WTC11 (cell line): ENCODE data around the gene AGFG2. TPM values are rescaled to one million over a fixed set of nuclear protein-coding genes. Genes with fewer than 3 reads are reported as not detected.

ENCODE experiments used
- ATAC-seq: fragments of 200-7000 bp; cut with Tn5 transposase; 2 replicates; pipeline ENCODE4 v1.10.0; 2021; ENCODE audit warnings: mild to moderate bottlenecking, moderate library complexity
- CTCF ChIA-PET: fragments of 300-600 bp; sonication (Branson Sonifier 250); formaldehyde crosslinking; loops from one replicate; lab custom pipeline; 2021; ENCODE audit warnings: antibody characterized with exemption; lab: Charles Lee
- POLR2A ChIA-PET: fragments of 350-600 bp; sonication (Branson Sonifier 250); formaldehyde crosslinking; loops from one replicate; lab custom pipeline; 2021; ENCODE audit warnings: antibody characterized with exemption; lab: Charles Lee
- DNase-seq: peaks from one replicate; pipeline ENCODE4 v3.0.0; 2021; ENCODE audit warnings: low spot score
- H3K27ac Mint-ChIP-seq: 2 replicates; pipeline ENCODE4 v1.8.0; 2021; ENCODE audit warnings: mixed read lengths
- H3K27me3 Mint-ChIP-seq: 2 replicates; pipeline ENCODE4 v1.8.0; 2021; ENCODE audit warnings: low read depth, mild to moderate bottlenecking, moderate library complexity, mixed read lengths
- H3K36me3 Mint-ChIP-seq: 2 replicates; pipeline ENCODE4 v1.8.0; 2021; ENCODE audit warnings: mixed read lengths
- H3K4me1 Mint-ChIP-seq: 2 replicates; pipeline ENCODE4 v1.8.0; 2022; ENCODE audit warnings: mixed read lengths
- H3K4me3 Mint-ChIP-seq: 2 replicates; pipeline ENCODE4 v1.8.0; 2021; ENCODE audit warnings: mild to moderate bottlenecking, moderate library complexity, mixed read lengths
- H3K9me3 Mint-ChIP-seq: 2 replicates; pipeline ENCODE4 v1.8.0; 2021; ENCODE audit warnings: mixed read lengths
- ATF6 ChIP-seq: sonication (generic); formaldehyde crosslinking; IDR thresholded peaks from 2 replicates; pipeline ENCODE4 v1.8.1; 2023; ENCODE audit warnings: mild to moderate bottlenecking, missing genetic modification reagents
- ELF4 ChIP-seq: sonication (generic); formaldehyde crosslinking; IDR thresholded peaks from 2 replicates; pipeline ENCODE4 v1.8.1; 2022; ENCODE audit warnings: low read depth, mild to moderate bottlenecking, moderate library complexity, missing genetic modification reagents
- ESRRA ChIP-seq: sonication (generic); formaldehyde crosslinking; IDR thresholded peaks from 2 replicates; pipeline ENCODE4 v1.8.1; 2022; ENCODE audit warnings: mild to moderate bottlenecking, missing genetic modification reagents, borderline replicate concordance
- ETV6 ChIP-seq: sonication (generic); formaldehyde crosslinking; IDR thresholded peaks from 2 replicates; pipeline ENCODE4 v1.8.1; 2022; ENCODE audit warnings: mild to moderate bottlenecking, missing genetic modification reagents
- FOXK1 ChIP-seq: sonication (generic); formaldehyde crosslinking; IDR thresholded peaks from 2 replicates; pipeline ENCODE4 v1.8.0; 2022; ENCODE audit warnings: mild to moderate bottlenecking, moderate library complexity, missing genetic modification reagents
- FOXP1 ChIP-seq: sonication (generic); formaldehyde crosslinking; IDR thresholded peaks from 2 replicates; pipeline ENCODE4 v1.8.0; 2022; ENCODE audit warnings: missing genetic modification reagents, mild to moderate bottlenecking, moderate library complexity, borderline replicate concordance
- GRHL2 ChIP-seq: fragments of 250-450 bp; sonication (Bioruptor Pico); IDR thresholded peaks from 2 replicates; pipeline ENCODE4 v1.8.0; 2022; ENCODE audit warnings: mild to moderate bottlenecking, moderate library complexity; ENCODE audit not compliant: insufficient replicate concordance, severe bottlenecking
- HMGXB4 ChIP-seq: sonication (generic); formaldehyde crosslinking; IDR thresholded peaks from 2 replicates; pipeline ENCODE4 v1.8.1; 2023; ENCODE audit warnings: mild to moderate bottlenecking, moderate library complexity, missing genetic modification reagents
- JAZF1 ChIP-seq: fragments of 250-450 bp; sonication (Bioruptor Pico); IDR thresholded peaks from 2 replicates; pipeline ENCODE4 v1.9.0; 2021; ENCODE audit warnings: moderate library complexity, mild to moderate bottlenecking, inconsistent platforms
- MLX ChIP-seq: sonication (generic); formaldehyde crosslinking; IDR thresholded peaks from 2 replicates; pipeline ENCODE4 v1.8.1; 2023; ENCODE audit warnings: mild to moderate bottlenecking, missing genetic modification reagents, moderate library complexity
- NFYB ChIP-seq: sonication (generic); formaldehyde crosslinking; conservative IDR thresholded peaks from 2 replicates; pipeline ENCODE4 v1.8.0; 2022; ENCODE audit warnings: low read depth, missing genetic modification reagents
- NR2C2 ChIP-seq: sonication (generic); formaldehyde crosslinking; IDR thresholded peaks from 2 replicates; pipeline ENCODE4 v1.8.0; 2022; ENCODE audit warnings: mild to moderate bottlenecking, missing genetic modification reagents
- PREB ChIP-seq: sonication (generic); formaldehyde crosslinking; IDR thresholded peaks from 2 replicates; pipeline ENCODE4 v1.8.1; 2022; ENCODE audit warnings: mild to moderate bottlenecking, missing genetic modification reagents, moderate library complexity, borderline replicate concordance
- RORB ChIP-seq: fragments of 250-450 bp; sonication (Bioruptor Pico); IDR thresholded peaks from 2 replicates; pipeline ENCODE4 v1.9.0; 2021; ENCODE audit warnings: mild to moderate bottlenecking
- TEAD4 ChIP-seq: sonication (generic); formaldehyde crosslinking; IDR thresholded peaks from 2 replicates; pipeline ENCODE4 v1.8.0; 2022; ENCODE audit warnings: mild to moderate bottlenecking, missing genetic modification reagents
- USF1 ChIP-seq: sonication (generic); formaldehyde crosslinking; IDR thresholded peaks from 2 replicates; pipeline ENCODE4 v1.8.0; 2022; ENCODE audit warnings: mild to moderate bottlenecking, missing genetic modification reagents
- USF2 ChIP-seq: sonication (generic); formaldehyde crosslinking; IDR thresholded peaks from 2 replicates; pipeline ENCODE4 v1.8.1; 2023; ENCODE audit warnings: mild to moderate bottlenecking, missing genetic modification reagents, moderate library complexity
- ZBTB21 ChIP-seq: sonication (generic); formaldehyde crosslinking; IDR thresholded peaks from 2 replicates; pipeline ENCODE4 v1.8.1; 2023; ENCODE audit warnings: mild to moderate bottlenecking, missing genetic modification reagents, borderline replicate concordance
- ZNF138 ChIP-seq: sonication (generic); formaldehyde crosslinking; conservative IDR thresholded peaks from 2 replicates; pipeline ENCODE4 v1.8.1; 2022; ENCODE audit warnings: mild to moderate bottlenecking, moderate library complexity, missing genetic modification reagents
- ZNF263 ChIP-seq: sonication (generic); formaldehyde crosslinking; IDR thresholded peaks from 2 replicates; pipeline ENCODE4 v1.8.1; 2022; ENCODE audit warnings: low read depth, mild to moderate bottlenecking, moderate library complexity, missing genetic modification reagents
- ZNF317 ChIP-seq: sonication (generic); formaldehyde crosslinking; IDR thresholded peaks from 2 replicates; pipeline ENCODE4 v1.8.1; 2023; ENCODE audit warnings: low read depth, mild to moderate bottlenecking, moderate library complexity, missing genetic modification reagents, borderline replicate concordance
- ZNF416 ChIP-seq: fragments of 250-450 bp; sonication (Bioruptor Pico); IDR thresholded peaks from 2 replicates; pipeline ENCODE4 v1.9.0; 2021; ENCODE audit warnings: mild to moderate bottlenecking, inconsistent platforms
- ZNF423 ChIP-seq: fragments of 250-450 bp; sonication (Bioruptor Pico); IDR thresholded peaks from 2 replicates; pipeline ENCODE4 v2.1.2; 2022; ENCODE audit warnings: mild to moderate bottlenecking, moderate library complexity
- ZNF425 ChIP-seq: fragments of 250-450 bp; sonication (Bioruptor Pico); conservative IDR thresholded peaks from 2 replicates; pipeline ENCODE4 v1.9.0; 2021; ENCODE audit warnings: mild to moderate bottlenecking
- total RNA-seq: library from RNA; stranded (reverse); gene quantifications from 3 replicates; pipeline ENCODE4 v1.2.3, GENCODE V29; 2021

AGFG2 gene
- total RNA-seq, 1 experiment from 2014 or later, result 6.4 TPM

GRCh38 chr7:100520138-100520537 lies 18.9 kb upstream of the AGFG2 start:
- peaks cover 4% of the 10 kb centered on the region; the same call in 1 of the 2 replicates for H3K36me3 Mint-ChIP-seq
- peaks cover under 1% of the 10 kb centered on the region; the same call in 1 of the 2 replicates for H3K27me3 Mint-ChIP-seq
- TF ChIP-seq PREB (no peak), MLX (CRISPR knock-in tag) (no peak), NFYB (CRISPR knock-in tag) (no peak), USF1 (CRISPR knock-in tag) (no peak), ZNF416 (CRISPR knock-in tag) (no peak), ESRRA (CRISPR knock-in tag) (no peak), ELF4 (CRISPR knock-in tag) (no peak), ETV6 (CRISPR knock-in tag) (no peak), FOXP1 (CRISPR knock-in tag) (no peak), ZNF423 (no peak), ZNF425 (CRISPR knock-in tag) (no peak), JAZF1 (CRISPR knock-in tag) (no peak)
- no peak overlapping the region for H3K27ac Mint-ChIP-seq
- CTCF ChIA-PET, result no interaction called here
- POLR2A ChIA-PET, result no interaction called here
- DNase-seq, result no peak
- ATAC-seq, result no peak
- peaks cover 3% of the 10 kb centered on the region; the same call in 1 of the 2 replicates for H3K9me3 Mint-ChIP-seq
- no peak overlapping the region for H3K4me3 Mint-ChIP-seq
- H3K4me1 Mint-ChIP-seq, result 0 out of 2 replicates have a peak, but pooled peaks cover 2% of the 10 kb centered on the region

- ATAC-seq (no peak), DNase-seq (no peak)
- 0 out of 2 replicates have a peak, but pooled peaks cover 2% of the 10 kb centered on the region for H3K4me1 Mint-ChIP-seq
- ChIA-PET CTCF (interaction anchor here (1.5 kb wide), 1 partner anchor 39 kb away, joined by 5 read pairs; no protein-coding TSS in a partner anchor), POLR2A (interaction anchor here (0.7 kb wide), 1 partner anchor 332 kb away, joined by 3 read pairs; no protein-coding TSS in a partner anchor)
- peaks cover 6% of the 10 kb centered on the region; the same call in 1 of the 2 replicates for H3K36me3 Mint-ChIP-seq
- no peak overlapping the region for H3K27ac Mint-ChIP-seq
- peaks cover 4% of the 10 kb centered on the region; the same call in 1 of the 2 replicates for H3K27me3 Mint-ChIP-seq
- peaks cover 6% of the 10 kb centered on the region; the same call in 1 of the 2 replicates for H3K9me3 Mint-ChIP-seq
- no peak overlapping the region for H3K4me3 Mint-ChIP-seq
- TF ChIP-seq GRHL2 (CRISPR knock-in tag) (no peak), ZBTB21 (CRISPR knock-in tag) (no peak), ZNF263 (CRISPR knock-in tag) (no peak), NR2C2 (CRISPR knock-in tag) (no peak), USF1 (CRISPR knock-in tag) (no peak), USF2 (CRISPR knock-in tag) (no peak), ZNF317 (CRISPR knock-in tag) (no peak), ATF6 (CRISPR knock-in tag) (no peak), RORB (CRISPR knock-in tag) (no peak), FOXP1 (CRISPR knock-in tag) (no peak), HMGXB4 (CRISPR knock-in tag) (no peak), ETV6 (CRISPR knock-in tag) (no peak), ELF4 (CRISPR knock-in tag) (no peak), FOXK1 (CRISPR knock-in tag) (no peak), ZNF138 (CRISPR knock-in tag) (no peak), TEAD4 (CRISPR knock-in tag) (no peak)
Observed at GRCh38 chr7:100521076-100521475, 17.9 kb upstream of the AGFG2 start.
